NCI-H146 treated with DMSO at 0.1 percent for 48 hours (cell line): ENCODE results near the gene CDH8.
A peak's percentile ranks its signal among the peaks of the same experiment; 100 is the strongest.
"Not testable (repeated sequence)": the region's sequence is repeated elsewhere in the genome, so short reads cannot be mapped to it uniquely, and the experiment has no call there.

Experiments
- DNase-seq: peaks from one replicate; lab custom pipeline; 2025; ENCODE audit not compliant: unreplicated experiment; lab: John Stamatoyannopoulos, UW

CDH8 gene

GRCh38 chr16:61937646-61938045 lies 98.6 kb downstream of the CDH8 start:
- DNase-seq, result peak; percentile 57

GRCh38 chr16:61936522-61936921 lies 99.7 kb downstream of the CDH8 start:
- DNase-seq, result no peak

- no peak for DNase-seq
Observed at GRCh38 chr16:61934601-61935000, 101.6 kb downstream of the CDH8 start.

GRCh38 chr16:61929776-61930175 lies 106.5 kb downstream of the CDH8 start:
- DNase-seq, result no peak

GRCh38 chr16:61926766-61927165 lies 109.5 kb downstream of the CDH8 start:
- DNase-seq, result peak; percentile 85

GRCh38 chr16:61923629-61924028 lies 112.6 kb downstream of the CDH8 start:
- DNase-seq, result no peak

- no peak for DNase-seq
Observed at GRCh38 chr16:61921373-61921772, 114.9 kb downstream of the CDH8 start.

GRCh38 chr16:61917865-61918826 lies 118.1 kb downstream of the CDH8 start:
- not testable (repeated sequence) for DNase-seq

- DNase-seq, result no peak
Observed at GRCh38 chr16:61915569-61915968, 120.7 kb downstream of the CDH8 start.

GRCh38 chr16:61909074-61909473 lies 127.2 kb downstream of the CDH8 start:
- DNase-seq, result no peak

- DNase-seq, result no peak
Observed at GRCh38 chr16:61908426-61908825, 127.8 kb downstream of the CDH8 start.

GRCh38 chr16:61901689-61902088 lies 134.5 kb downstream of the CDH8 start:
- no peak for DNase-seq

GRCh38 chr16:61900482-61900881 lies 135.8 kb downstream of the CDH8 start:
- no peak for DNase-seq

- no peak for DNase-seq
Observed at GRCh38 chr16:61897657-61898056, 138.6 kb downstream of the CDH8 start.

- DNase-seq, result no peak
Observed at GRCh38 chr16:61892531-61892930, 143.7 kb downstream of the CDH8 start.

- DNase-seq, result no peak
Observed at GRCh38 chr16:61891460-61891859, 144.8 kb downstream of the CDH8 start.

GRCh38 chr16:61890386-61890785 lies 145.9 kb downstream of the CDH8 start:
- no peak for DNase-seq

GRCh38 chr16:61887903-61888302 lies 148.3 kb downstream of the CDH8 start:
- no peak for DNase-seq

GRCh38 chr16:61885343-61885742 lies 150.9 kb downstream of the CDH8 start:
- DNase-seq, result no peak

- no peak for DNase-seq
Observed at GRCh38 chr16:61879306-61879705, 156.9 kb downstream of the CDH8 start.

GRCh38 chr16:61877436-61877835 lies 158.8 kb downstream of the CDH8 start:
- DNase-seq, result no peak

GRCh38 chr16:61872778-61873119 lies 163.5 kb downstream of the CDH8 start:
- no peak for DNase-seq
